Psoas muscle (tissue), 8 donors: ENCODE results near the gene PROC. TPM values are rescaled to one million over a fixed set of nuclear protein-coding genes. Genes with fewer than 3 reads are reported as not detected.
A peak's percentile ranks its signal among the peaks of the same experiment; 100 is the strongest.

Source experiments
- ATAC-seq, 4 donors: fragments of 200-7000 bp; cut with Tn5 transposase; one replicate each; pipeline ENCODE4 v1.9.1; 2020; ENCODE audit warnings: moderate library complexity in 3 of 4, mild to moderate bottlenecking in 2 of 4
- DNase-seq, 2 donors: peaks; one replicate each; pipeline ENCODE4 v3.0.0-alpha.2; 2020
- H3K27ac ChIP-seq: fragments of 200-600 bp; one replicate; pipeline ENCODE4 v1.8.0; 2022
- H3K27me3 ChIP-seq, 3 donors: fragments of 200-600 bp in 1 of 3; one replicate each; pipeline versions ENCODE4 v1.6.1 to v1.8.0; 2013 to 2022; ENCODE audit warnings: low read length in 2 of 3, mild to moderate bottlenecking in 2 of 3, moderate library complexity in 1 of 3; ENCODE audit not compliant: insufficient read depth in 3 of 3
- H3K36me3 ChIP-seq, 2 donors: fragments of 200-600 bp in 1 of 2; one replicate each; pipeline versions ENCODE4 v1.6.1 to v1.8.0; 2013 to 2022; ENCODE audit warnings: low read depth in 1 of 2, mild to moderate bottlenecking in 1 of 2, moderate library complexity in 1 of 2; ENCODE audit not compliant: insufficient read depth in 1 of 2
- H3K4me1 ChIP-seq: fragments of 200-600 bp; one replicate; pipeline ENCODE4 v1.8.0; 2022
- H3K4me3 ChIP-seq: fragments of 200-600 bp; one replicate; pipeline ENCODE4 v1.8.0; 2022; ENCODE audit warnings: mild to moderate bottlenecking
- H3K9me3 ChIP-seq: fragments of 200-600 bp; one replicate; pipeline ENCODE4 v1.8.0; 2022
- WGBS, 3 donors: extraction: QIAGEN DNeasy Blood & Tissue Kit; methylation state at CpG; one replicate each; pipeline versions ENCODE4 v1.1.6 to v1.1.7; 2013; 5-methylcytosine and 5-hydroxymethylcytosine counted together
- intact Hi-C, 2 donors: fragments of 100-400 bp; cut with DNase I; formaldehyde crosslinking; loops; one replicate each; pipeline versions ENCODE4 v1.11.0 to v1.14.2; 2022
- polyA plus RNA-seq, 3 donors: library from polyadenylated mRNA; stranded (reverse); fragments of 200-250 nt; gene quantifications; one replicate each; pipeline ENCODE4 v1.2.3, GENCODE V29; 2013
- total RNA-seq, 4 donors: library from RNA; stranded (reverse); fragmentation: NEBNext Ultra II Directional in 2 of 4; extraction: Animal tissue kit (Norgen Biotek cat#: 25700) in 2 of 4; gene quantifications; one replicate each; pipeline versions ENCODE4 v1.2.1 to v1.2.4, GENCODE V29; 2021 to 2023
- TF ChIP-seq, protein P1 (sequence below): fragments of 200-600 bp; IDR thresholded peaks from one replicate; pipeline ENCODE4 v1.8.0; 2022; ENCODE audit warnings: antibody characterized with exemption
- donor health status: healthy with polysubstance abuse.
- donor health status: DM: no; HTN: no; CAD: no; lungs with moderate emphysema.
- donor health status: Bipolar disorder and iron deficiency.
- donor health status: healthy.
- donor health status: DM: yes; HTN: yes; CAD: no.
- donor health status: DM: no; HTN: no; CAD: no.
- donor health status: DM: no; HTN: no; CAD: no.
- donor health status: DM: yes; HTN: yes; CAD: no.

Gene PROC
- total and polyA plus RNA-seq, 7 donors: 0.05 to 0.60 TPM; not detected in 5

DNA sequence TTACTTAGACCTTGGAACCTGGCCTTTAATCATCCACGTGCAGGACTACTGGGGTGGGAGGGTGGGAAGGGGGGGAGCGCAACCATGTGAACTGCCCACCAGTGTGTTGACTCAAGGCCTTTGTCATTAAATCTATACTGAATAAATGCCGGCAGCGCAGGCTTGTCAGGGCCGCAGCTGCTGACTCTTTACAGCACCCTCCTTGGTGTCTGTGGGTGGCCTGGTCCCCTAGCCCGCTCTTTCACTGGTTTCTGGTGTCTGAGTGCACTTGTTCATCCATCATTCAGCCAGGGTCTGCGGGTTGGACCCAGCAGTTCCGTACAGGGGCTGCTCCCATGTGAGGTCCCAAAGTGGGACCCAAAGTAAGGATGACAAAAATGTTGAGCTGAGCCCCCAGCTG is 42.0 kb upstream of the PROC start:
- no peak for ATAC-seq

DNA sequence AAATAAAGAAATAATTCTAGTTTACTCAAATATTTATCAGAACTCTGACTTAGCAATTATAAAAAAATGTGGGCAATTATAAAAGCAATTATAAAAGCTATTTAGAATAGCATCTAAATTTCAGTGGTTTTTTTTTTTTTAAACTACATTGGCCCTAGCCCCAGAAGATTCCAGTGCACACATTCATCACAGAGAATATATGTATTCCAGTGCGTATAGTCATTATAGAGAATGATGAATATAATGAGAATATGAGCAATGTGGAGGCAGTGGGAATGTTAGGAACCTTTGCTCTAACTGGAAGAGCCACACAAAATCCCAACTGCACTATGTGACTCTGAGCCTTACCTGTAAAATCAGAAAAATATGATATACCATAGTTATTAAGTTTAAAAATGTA is 41.0 kb upstream of the PROC start:
- DNase-seq: no peak
- no peaks in the 10 kb centered on the region for H3K36me3 ChIP-seq
- TF ChIP-seq, protein P1, sequence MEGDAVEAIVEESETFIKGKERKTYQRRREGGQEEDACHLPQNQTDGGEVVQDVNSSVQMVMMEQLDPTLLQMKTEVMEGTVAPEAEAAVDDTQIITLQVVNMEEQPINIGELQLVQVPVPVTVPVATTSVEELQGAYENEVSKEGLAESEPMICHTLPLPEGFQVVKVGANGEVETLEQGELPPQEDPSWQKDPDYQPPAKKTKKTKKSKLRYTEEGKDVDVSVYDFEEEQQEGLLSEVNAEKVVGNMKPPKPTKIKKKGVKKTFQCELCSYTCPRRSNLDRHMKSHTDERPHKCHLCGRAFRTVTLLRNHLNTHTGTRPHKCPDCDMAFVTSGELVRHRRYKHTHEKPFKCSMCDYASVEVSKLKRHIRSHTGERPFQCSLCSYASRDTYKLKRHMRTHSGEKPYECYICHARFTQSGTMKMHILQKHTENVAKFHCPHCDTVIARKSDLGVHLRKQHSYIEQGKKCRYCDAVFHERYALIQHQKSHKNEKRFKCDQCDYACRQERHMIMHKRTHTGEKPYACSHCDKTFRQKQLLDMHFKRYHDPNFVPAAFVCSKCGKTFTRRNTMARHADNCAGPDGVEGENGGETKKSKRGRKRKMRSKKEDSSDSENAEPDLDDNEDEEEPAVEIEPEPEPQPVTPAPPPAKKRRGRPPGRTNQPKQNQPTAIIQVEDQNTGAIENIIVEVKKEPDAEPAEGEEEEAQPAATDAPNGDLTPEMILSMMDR: no peak
- H3K27ac ChIP-seq: no peak overlapping the region
- H3K4me3 ChIP-seq: no peak overlapping the region
- peaks cover 45% of the 10 kb centered on the region for H3K4me1 ChIP-seq
- H3K27me3 ChIP-seq: no peaks in the 10 kb centered on the region
- no peak for ATAC-seq
- peaks cover 7% of the 10 kb centered on the region for H3K9me3 ChIP-seq
- intact Hi-C loops: no loop called here
- WGBS, 3 donors: 90 to 97% (median 97%) methylated on average over 1 of the region's 1 CpG

More for the DNA sequence above, 42.0 kb upstream of the PROC start:
- no peak for DNase-seq
- no peak overlapping the region for H3K4me3 ChIP-seq
- no peak overlapping the region for H3K27ac ChIP-seq
- H3K4me1 ChIP-seq: peaks cover 45% of the 10 kb centered on the region
- peaks cover 7% of the 10 kb centered on the region for H3K9me3 ChIP-seq
- 95 to 99% (median 96%) methylated on average over 8 of the region's 8 CpGs for WGBS, 3 donors
- intact Hi-C loops: no loop called here
- TF ChIP-seq, protein P1: no peak
- no peaks in the 10 kb centered on the region for H3K36me3 ChIP-seq
- H3K27me3 ChIP-seq: no peaks in the 10 kb centered on the region

DNA sequence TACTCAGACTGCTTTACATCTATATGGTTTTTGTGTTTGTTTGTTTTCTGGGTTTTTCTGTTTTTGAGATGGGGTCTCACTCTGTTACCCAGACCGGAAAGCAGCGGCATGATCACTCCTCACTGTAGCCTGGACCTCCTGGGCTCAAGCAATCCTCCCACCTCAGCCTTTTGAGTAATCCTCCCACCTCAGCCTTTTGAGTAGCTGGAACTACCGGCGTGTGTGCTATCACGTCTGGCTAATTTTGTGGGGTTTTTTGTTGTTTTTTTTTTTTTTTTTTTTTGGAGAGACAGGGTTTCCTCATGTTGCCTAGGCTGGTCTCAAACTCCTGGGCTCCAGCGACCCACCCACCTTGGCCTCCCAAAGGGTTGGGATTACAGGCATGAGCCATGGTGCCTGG is 39.5 kb upstream of the PROC start:
- peaks cover 53% of the 10 kb centered on the region for H3K4me1 ChIP-seq
- H3K27ac ChIP-seq: no peak overlapping the region
- peaks cover 4% of the 10 kb centered on the region for H3K9me3 ChIP-seq
- DNase-seq: no peak
- H3K27me3 ChIP-seq: no peaks in the 10 kb centered on the region
- no peaks in the 10 kb centered on the region for H3K36me3 ChIP-seq
- WGBS, 3 donors: 83 to 89% (median 86%) methylated on average over 6 of the region's 6 CpGs
- no peak overlapping the region for H3K4me3 ChIP-seq
- intact Hi-C loops: no loop called here
- no peak for ATAC-seq
- TF ChIP-seq, protein P1: no peak

DNA sequence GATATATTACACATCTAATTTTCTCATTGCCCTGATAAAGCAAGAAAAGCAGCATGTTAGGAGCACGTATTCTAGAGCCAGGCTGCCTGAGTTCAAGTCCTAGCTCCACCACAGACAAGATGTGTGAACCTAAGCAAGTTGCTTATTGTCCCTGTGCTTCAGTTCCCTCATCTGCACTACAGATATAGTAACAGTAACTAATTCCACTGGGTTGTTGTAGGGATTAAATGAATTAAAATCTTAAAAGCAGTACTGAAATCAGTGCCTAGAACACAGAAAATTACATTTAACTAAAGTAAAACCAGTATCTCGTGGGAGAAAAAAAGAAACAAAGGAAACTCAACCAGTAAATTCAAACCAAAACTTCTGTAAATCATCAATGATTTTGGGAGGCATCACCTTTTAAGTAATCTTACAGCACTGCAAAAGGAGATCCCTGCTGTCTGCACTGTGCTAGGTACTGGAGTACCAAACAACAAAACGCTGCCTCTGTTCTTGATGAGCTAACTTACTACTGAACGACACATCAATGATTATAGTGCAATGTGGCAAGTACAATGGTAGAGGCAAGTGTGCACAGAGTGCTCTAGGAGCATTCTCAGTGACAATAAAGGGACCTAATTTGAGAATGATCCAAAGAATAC is 38.4 kb upstream of the PROC start:
- no peak for DNase-seq
- Histone ChIP-seq H3K4me1 (peaks cover 60% of the 10 kb centered on the region), H3K9me3 (peaks cover 4% of the 10 kb centered on the region), H3K27ac (no peak overlapping the region), H3K36me3 (no peaks in the 10 kb centered on the region), H3K27me3 (no peaks in the 10 kb centered on the region), H3K4me3 (no peak overlapping the region)
- TF ChIP-seq, protein P1: no peak
- 80 to 87% (median 86%) methylated on average over 4 of the region's 4 CpGs for WGBS, 3 donors
- intact Hi-C loops: no loop called here
- no peak for ATAC-seq

DNA sequence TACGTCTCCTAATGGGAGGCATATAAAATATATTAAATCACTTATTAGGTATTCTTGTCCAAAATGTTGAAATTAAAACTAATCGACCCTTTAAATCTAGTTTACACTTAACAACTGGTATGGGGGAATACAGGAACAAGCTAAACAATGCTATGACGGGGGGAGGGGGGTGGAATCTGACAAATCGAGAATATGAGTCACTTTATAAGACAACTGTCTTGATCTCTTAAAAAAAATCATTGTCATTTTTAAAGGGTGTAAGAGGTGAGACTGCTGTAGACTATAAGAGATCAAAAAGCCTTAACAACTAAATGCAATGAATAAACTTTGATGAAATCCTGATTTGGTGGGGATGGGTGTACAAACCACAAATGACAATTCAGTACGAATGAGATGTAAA is 36.5 kb upstream of the PROC start:
- Histone ChIP-seq H3K27me3 (no peaks in the 10 kb centered on the region), H3K36me3 (no peaks in the 10 kb centered on the region), H3K9me3 (no peaks in the 10 kb centered on the region), H3K4me1 (peaks cover 74% of the 10 kb centered on the region), H3K27ac (peak overlapping the region; percentile 100), H3K4me3 (peak overlapping the region; percentile 10)
- WGBS, 3 donors: 45 to 56% (median 49%) methylated on average over 5 of the region's 5 CpGs
- no peak for ATAC-seq
- TF ChIP-seq, protein P1: no peak
- intact Hi-C loops: no loop called here
- no peak for DNase-seq
